Islet of Langerhans (tissue), 1 donor: Measurements from ENCODE around the gene MYO7B.

Experiments
- FAIRE-seq: peaks from one replicate; lab custom pipeline; 2011; peaks lifted over from hg19 to GRCh38; lab: Jason Lieb, UNC

MYO7B gene

GRCh38 chr2:127575185-127575765 lies 39.8 kb downstream of the MYO7B start:
- no peak for FAIRE-seq

- no peak for FAIRE-seq
These were observed 40.5 kb downstream of the MYO7B start for GRCh38 chr2:127575941-127576432.

GRCh38 chr2:127576433-127577207 lies 41.1 kb downstream of the MYO7B start:
- no peak for FAIRE-seq

GRCh38 chr2:127577208-127577475 lies 41.7 kb downstream of the MYO7B start:
- no peak for FAIRE-seq

- no peak for FAIRE-seq
These were observed 42.0 kb downstream of the MYO7B start for GRCh38 chr2:127577503-127577902.

- no peak for FAIRE-seq
These were observed 42.5 kb downstream of the MYO7B start for GRCh38 chr2:127577973-127578372.

- no peak for FAIRE-seq
These were observed 42.9 kb downstream of the MYO7B start for GRCh38 chr2:127578411-127578810.

- no peak for FAIRE-seq
These were observed 43.7 kb downstream of the MYO7B start for GRCh38 chr2:127579231-127579630.

- no peak for FAIRE-seq
These were observed 44.9 kb downstream of the MYO7B start for GRCh38 chr2:127580167-127581049.

GRCh38 chr2:127581050-127581345 lies 45.5 kb downstream of the MYO7B start:
- no peak for FAIRE-seq

- no peak for FAIRE-seq
These were observed 46.3 kb downstream of the MYO7B start for GRCh38 chr2:127581516-127582490.

- no peak for FAIRE-seq
These were observed 47.7 kb downstream of the MYO7B start for GRCh38 chr2:127582863-127583861.

- FAIRE-seq: no peak
These were observed 48.6 kb downstream of the MYO7B start for GRCh38 chr2:127584047-127584446.

- no peak for FAIRE-seq
These were observed 49.1 kb downstream of the MYO7B start for GRCh38 chr2:127584516-127585033.

GRCh38 chr2:127585270-127585807 lies 49.9 kb downstream of the MYO7B start:
- FAIRE-seq: no peak

- no peak for FAIRE-seq
These were observed 50.7 kb downstream of the MYO7B start for GRCh38 chr2:127586136-127586535.

- no peak for FAIRE-seq
These were observed 51.3 kb downstream of the MYO7B start for GRCh38 chr2:127586746-127587295.

GRCh38 chr2:127588241-127588640 lies 52.8 kb downstream of the MYO7B start:
- no peak for FAIRE-seq

GRCh38 chr2:127589358-127589757 lies 53.9 kb downstream of the MYO7B start:
- FAIRE-seq: no peak

- FAIRE-seq: no peak
These were observed 54.4 kb downstream of the MYO7B start for GRCh38 chr2:127589841-127590240.
